GM12891 (cell line): Measurements from ENCODE around the gene MRPL19.

Experiments used
- PAX5 ChIP-seq: IDR thresholded peaks from 2 replicates; pipeline ENCODE4 v1.6.1; 2011; ENCODE audit warnings: low read length, moderate library complexity, mild to moderate bottlenecking; ENCODE audit not compliant: insufficient read depth, severe bottlenecking
- POLR2A ChIP-seq: IDR thresholded peaks from 2 replicates; pipeline ENCODE4 v1.6.1; 2011; ENCODE audit warnings: low read depth, low read length, control low read depth
- POLR2AphosphoS5 ChIP-seq: IDR thresholded peaks from 2 replicates; pipeline ENCODE4 v1.6.1; 2011; ENCODE audit warnings: low read depth, low read length, control low read depth
- POU2F2 ChIP-seq: IDR thresholded peaks from 2 replicates; pipeline ENCODE4 v1.6.1; 2011; ENCODE audit warnings: low read depth, mild to moderate bottlenecking, control low read depth, low read length, moderate library complexity
- TAF1 ChIP-seq: IDR thresholded peaks from 2 replicates; pipeline ENCODE4 v1.6.1; 2011; ENCODE audit warnings: low read depth, low read length, control low read depth

GRCh38 chr2:75632813-75633212 lies 13.8 kb upstream of the MRPL19 start:
- TF ChIP-seq POLR2AphosphoS5: no peak
- no peak for TF ChIP-seq POLR2A
- TF ChIP-seq TAF1: no peak
- TF ChIP-seq PAX5: no peak
- no peak for TF ChIP-seq POU2F2
